ENCODE results near the gene COL4A4. TPM values are rescaled to one million over a fixed set of nuclear protein-coding genes. Genes with fewer than 3 reads are reported as not detected.
A peak's percentile ranks its signal among the peaks of the same experiment; 100 is the strongest.

COL4A4 gene
- total RNA-seq, 1 donor from 2014 or later, result 2.5 TPM

DNA sequence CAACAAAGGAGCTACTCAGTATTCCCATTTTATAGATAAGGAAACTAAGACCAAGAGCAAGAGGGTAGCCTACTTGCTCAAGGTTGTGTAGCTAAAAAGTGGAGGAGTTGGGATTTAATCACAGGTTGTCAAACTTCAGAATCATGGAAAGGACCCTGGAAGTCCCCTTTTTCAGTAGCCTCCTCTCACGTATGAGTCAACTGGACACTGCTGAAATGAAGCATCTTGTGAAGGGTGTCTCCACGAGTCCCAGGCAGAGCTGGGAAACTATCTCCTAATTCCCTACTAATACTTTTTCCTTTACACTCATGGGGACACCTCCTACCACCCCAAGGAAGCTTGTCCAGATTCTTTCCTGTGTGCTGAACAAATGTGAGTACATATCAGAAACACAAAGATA is 172.3 kb downstream of the COL4A4 start:
- DNase-seq (ENCODE audit: extremely low spot score in 2 of 2), result no peak
- Histone ChIP-seq H3K4me3 (no peak overlapping the region), H3K9me3 (no peaks in the 10 kb centered on the region), H3K27ac (no peak overlapping the region), H3K36me3 (peaks cover 0 to 10% of the 10 kb centered on the region in 2 donors), H3K27me3 (no peaks in the 10 kb centered on the region), H3K4me1 (no peaks in the 10 kb centered on the region)
- no peak for TF ChIP-seq POLR2A (IDR thresholded peaks at IDR 0.05)
- no peak for TF ChIP-seq POLR2AphosphoS5 (IDR thresholded peaks at IDR 0.05; ENCODE audit: insufficient read depth in 1 of 2, low read depth in 1 of 2)
- TF ChIP-seq, protein P1, sequence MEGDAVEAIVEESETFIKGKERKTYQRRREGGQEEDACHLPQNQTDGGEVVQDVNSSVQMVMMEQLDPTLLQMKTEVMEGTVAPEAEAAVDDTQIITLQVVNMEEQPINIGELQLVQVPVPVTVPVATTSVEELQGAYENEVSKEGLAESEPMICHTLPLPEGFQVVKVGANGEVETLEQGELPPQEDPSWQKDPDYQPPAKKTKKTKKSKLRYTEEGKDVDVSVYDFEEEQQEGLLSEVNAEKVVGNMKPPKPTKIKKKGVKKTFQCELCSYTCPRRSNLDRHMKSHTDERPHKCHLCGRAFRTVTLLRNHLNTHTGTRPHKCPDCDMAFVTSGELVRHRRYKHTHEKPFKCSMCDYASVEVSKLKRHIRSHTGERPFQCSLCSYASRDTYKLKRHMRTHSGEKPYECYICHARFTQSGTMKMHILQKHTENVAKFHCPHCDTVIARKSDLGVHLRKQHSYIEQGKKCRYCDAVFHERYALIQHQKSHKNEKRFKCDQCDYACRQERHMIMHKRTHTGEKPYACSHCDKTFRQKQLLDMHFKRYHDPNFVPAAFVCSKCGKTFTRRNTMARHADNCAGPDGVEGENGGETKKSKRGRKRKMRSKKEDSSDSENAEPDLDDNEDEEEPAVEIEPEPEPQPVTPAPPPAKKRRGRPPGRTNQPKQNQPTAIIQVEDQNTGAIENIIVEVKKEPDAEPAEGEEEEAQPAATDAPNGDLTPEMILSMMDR (IDR thresholded peaks at IDR 0.05), result no peak
- intact Hi-C loops (cut with DNase I), result no loop called here

DNA sequence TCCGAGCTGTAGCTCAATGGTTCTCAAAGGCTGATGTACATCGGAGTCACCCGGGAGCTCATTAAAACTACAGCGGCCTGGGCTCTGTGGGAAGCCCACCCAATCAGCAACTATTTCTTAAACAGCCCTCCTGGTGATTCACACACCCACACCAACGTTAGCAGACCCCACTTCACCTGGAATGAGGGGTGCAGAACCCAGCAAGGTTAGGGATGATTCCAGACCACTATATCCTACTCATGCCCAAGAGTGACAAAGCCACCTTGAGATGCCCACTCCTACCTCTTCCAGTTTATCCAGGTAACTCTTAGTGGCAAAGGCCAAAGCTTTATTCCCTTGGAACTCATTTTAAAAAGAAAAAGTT is 178.4 kb downstream of the COL4A4 start:
- Histone ChIP-seq H3K4me1 (peaks cover 16% of the 10 kb centered on the region), H3K27me3 (no peaks in the 10 kb centered on the region), H3K4me3 (no peak overlapping the region), H3K36me3 (no peaks in the 10 kb centered on the region), H3K9me3 (no peaks in the 10 kb centered on the region), H3K27ac (no peak overlapping the region)
- no peak for DNase-seq (ENCODE audit: extremely low spot score in 2 of 2)
- intact Hi-C loops (cut with DNase I), result loop anchor here (5.0 kb wide), 2 partner anchors 183 to 1318 kb away; no protein-coding TSS in a partner anchor
- no peak for TF ChIP-seq POLR2A (IDR thresholded peaks at IDR 0.05)

DNA sequence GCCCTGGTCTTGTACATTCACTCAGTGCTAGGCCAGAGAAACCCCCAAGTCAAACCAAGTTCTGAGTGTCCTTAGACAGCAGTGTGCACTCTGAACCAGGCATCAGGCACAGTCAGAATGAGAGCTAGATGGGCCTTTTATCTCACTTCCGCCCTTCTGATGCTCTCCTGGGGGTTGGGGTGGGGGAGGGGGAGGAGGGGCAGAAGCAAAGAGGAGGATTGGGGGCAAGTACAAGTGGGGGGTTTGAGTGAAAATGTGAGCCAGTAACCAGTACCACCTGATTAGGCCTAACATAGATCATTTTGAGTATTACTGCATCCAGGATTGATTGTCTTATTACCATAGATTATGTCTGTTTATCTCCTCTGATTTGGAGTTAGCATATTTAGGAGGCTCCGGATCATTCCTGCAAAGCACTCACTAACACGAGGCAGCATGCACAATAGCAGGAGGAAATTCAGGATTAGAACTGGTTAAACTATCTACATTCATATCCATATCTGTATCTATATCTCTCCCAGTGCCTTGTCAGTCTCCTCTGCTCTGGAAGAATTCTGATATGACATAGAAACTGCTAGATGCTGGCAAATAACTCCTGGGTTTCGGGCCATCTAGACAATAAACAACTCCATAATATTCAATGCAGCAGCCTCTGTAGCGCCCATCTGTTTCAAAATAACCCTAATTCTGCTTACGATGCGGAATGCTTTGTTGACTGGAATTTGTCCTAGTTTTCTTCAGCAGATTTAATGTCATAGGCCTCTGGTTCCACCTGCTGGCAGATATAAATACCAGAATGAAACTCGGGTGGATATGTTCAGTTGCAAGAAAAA is 179.0 kb downstream of the COL4A4 start:
- H3K9me3 ChIP-seq, result no peaks in the 10 kb centered on the region
- DNase-seq (ENCODE audit: extremely low spot score in 2 of 2), result no peak
- H3K4me1 ChIP-seq, result peaks cover 16% of the 10 kb centered on the region
- no peaks in the 10 kb centered on the region for H3K27me3 ChIP-seq
- intact Hi-C loops (cut with DNase I), result loop anchor here (5.0 kb wide), 2 partner anchors 183 to 1318 kb away; no protein-coding TSS in a partner anchor
- peak overlapping the region; percentile 67 for H3K27ac ChIP-seq
- no peak overlapping the region for H3K4me3 ChIP-seq
- no peaks in the 10 kb centered on the region for H3K36me3 ChIP-seq
- peak in 1 of 2 donors; percentile 63 for TF ChIP-seq POLR2AphosphoS5 (IDR thresholded peaks at IDR 0.05; ENCODE audit: insufficient read depth in 1 of 2, low read depth in 1 of 2)
- TF ChIP-seq POLR2A (IDR thresholded peaks at IDR 0.05), result no peak
- TF ChIP-seq, protein P1 (IDR thresholded peaks at IDR 0.05), result peak; percentile 29 to 83 (median 30)

DNA sequence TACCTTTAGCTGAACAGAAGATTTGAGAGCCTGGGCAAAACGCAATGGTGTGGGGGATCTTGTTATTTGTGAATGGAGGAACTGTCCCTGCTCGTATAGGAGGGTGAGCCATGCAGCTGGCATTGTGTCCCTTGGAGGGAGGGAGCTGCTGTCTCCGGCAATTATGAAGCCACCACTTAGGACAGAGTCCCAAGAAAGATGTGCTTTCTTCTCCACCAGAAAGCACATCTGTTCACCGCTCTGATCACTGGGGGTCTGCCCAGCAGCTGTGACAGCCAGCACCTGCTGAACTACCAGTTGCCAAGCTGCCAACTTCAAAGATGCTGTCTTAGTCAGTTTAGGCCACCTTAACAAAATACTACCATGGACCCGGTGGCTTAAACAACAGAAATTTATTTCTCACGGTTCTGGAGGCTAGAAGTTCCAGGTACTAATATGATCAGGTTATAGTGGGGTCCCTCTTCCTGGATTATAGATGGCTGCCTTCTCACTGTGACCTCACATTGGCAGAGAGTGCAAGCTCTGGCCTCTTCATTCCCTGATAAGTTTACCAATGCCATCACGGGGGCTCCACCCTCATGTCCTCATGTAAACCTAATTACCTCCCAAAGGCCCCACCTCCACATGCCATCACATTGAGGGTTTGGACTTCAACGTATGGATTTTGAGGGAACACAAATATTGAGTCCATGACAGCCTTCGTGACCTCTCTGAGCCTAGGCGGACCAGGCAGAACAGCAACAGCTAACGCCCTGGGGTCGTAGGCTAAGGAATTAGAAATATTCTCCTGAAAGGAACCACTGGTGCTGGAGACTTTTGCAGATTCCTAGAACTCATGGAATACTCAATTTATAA is 179.9 kb downstream of the COL4A4 start:
- intact Hi-C loops (cut with DNase I), result no loop called here
- Histone ChIP-seq H3K27ac (peak overlapping the region; percentile 67), H3K9me3 (no peaks in the 10 kb centered on the region), H3K36me3 (no peaks in the 10 kb centered on the region), H3K27me3 (no peaks in the 10 kb centered on the region), H3K4me1 (peaks cover 16% of the 10 kb centered on the region), H3K4me3 (no peak overlapping the region)
- no peak for DNase-seq (ENCODE audit: extremely low spot score in 2 of 2)
- TF ChIP-seq, protein P1 (IDR thresholded peaks at IDR 0.05), result no peak
- TF ChIP-seq POLR2A (IDR thresholded peaks at IDR 0.05) (no peak), POLR2AphosphoS5 (IDR thresholded peaks at IDR 0.05; ENCODE audit: insufficient read depth in 1 of 2, low read depth in 1 of 2) (no peak)

DNA sequence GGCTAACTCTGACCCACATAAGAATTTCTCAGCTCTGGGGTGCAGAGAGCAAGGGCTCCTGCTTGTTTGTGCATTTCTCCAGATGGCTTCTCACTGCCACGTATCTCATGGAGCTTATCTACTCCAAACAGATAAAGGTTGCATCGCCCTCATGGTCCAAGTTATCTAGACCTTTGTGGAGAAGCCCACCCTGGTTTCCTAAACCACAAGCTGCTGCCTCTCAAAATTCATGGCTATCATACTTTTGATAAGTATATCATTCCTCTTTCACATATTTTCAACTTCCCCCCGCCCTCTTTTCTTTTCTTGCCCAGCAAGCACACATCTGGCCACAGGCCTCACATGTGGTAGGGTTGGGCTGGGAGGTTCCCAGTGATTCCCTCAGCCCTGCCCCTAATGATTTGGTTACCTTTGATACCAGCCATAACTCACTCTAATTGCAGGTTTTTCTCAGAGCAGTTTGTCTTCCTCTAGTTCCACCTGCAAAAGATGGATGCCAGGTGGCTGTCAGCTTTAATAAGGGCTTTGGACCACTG is 182.1 kb downstream of the COL4A4 start:
- no peaks in the 10 kb centered on the region for H3K27me3 ChIP-seq
- no peak for TF ChIP-seq POLR2AphosphoS5 (IDR thresholded peaks at IDR 0.05; ENCODE audit: insufficient read depth in 1 of 2, low read depth in 1 of 2)
- TF ChIP-seq, protein P1 (IDR thresholded peaks at IDR 0.05), result no peak
- no peak for TF ChIP-seq POLR2A (IDR thresholded peaks at IDR 0.05)
- no peak overlapping the region for H3K27ac ChIP-seq
- intact Hi-C loops (cut with DNase I), result no loop called here
- H3K36me3 ChIP-seq, result no peaks in the 10 kb centered on the region
- H3K4me1 ChIP-seq, result peaks cover 16% of the 10 kb centered on the region
- no peaks in the 10 kb centered on the region for H3K9me3 ChIP-seq
- no peak overlapping the region for H3K4me3 ChIP-seq
- no peak for DNase-seq (ENCODE audit: extremely low spot score in 2 of 2)

Measured in vagina (tissue), 2 donors.